MM.1S (cell line): ENCODE measurements around the gene PODNL1.

Experiments
- CTCF ChIP-seq: fragments of 300-600 bp; sonication (generic); IDR thresholded peaks from 2 replicates; pipeline ENCODE4 v1.5.1; 2016; ENCODE audit warnings: antibody characterized with exemption, low read length, mixed read lengths
- EZH2 ChIP-seq: fragments of 300-600 bp; sonication (generic); optimal IDR thresholded peaks from 2 replicates; pipeline ENCODE3; 2017; ENCODE audit warnings: low read depth, mild to moderate bottlenecking, antibody characterized with exemption, low read length, mixed read lengths

- TF ChIP-seq CTCF, result no peak
- TF ChIP-seq EZH2, result no peak
These were observed 51.2 kb downstream of the PODNL1 start for GRCh38 chr19:13887018-13887436.
